GM12878 (cell line): ENCODE data around the gene AK8. TPM values are rescaled to one million over a fixed set of nuclear protein-coding genes. Genes with fewer than 3 reads are reported as not detected.
A peak's percentile ranks its signal among the peaks of the same experiment; 100 is the strongest.

Source experiments
- ATAC-seq: fragments of 200-7000 bp; cut with Tn5 transposase; 3 replicates; pipeline ENCODE4 v1.9.1; 2020; ENCODE audit warnings: mild to moderate bottlenecking, moderate library complexity
- BruUV-seq: library from RNA; stranded (reverse); fragments of 400-500 nt; replicated peaks from 2 replicates; lab custom pipeline; 2021; lab: Mats Ljungman, UMichigan
- CTCF ChIA-PET: fragments of 300-600 bp; sonication (Branson Sonifier 250); formaldehyde crosslinking; extraction: SDS; loops from one replicate; lab custom pipeline; 2021; ENCODE audit warnings: inconsistent platforms; lab: Yijun Ruan, JAX
- POLR2A ChIA-PET: fragments of 350-600 bp; formaldehyde crosslinking; extraction: SDS; loops from one replicate; lab custom pipeline; 2021; ENCODE audit warnings: inconsistent platforms; lab: Charles Lee
- RAD21 ChIA-PET: fragments of 300-600 bp; sonication (Branson Sonifier 250); formaldehyde crosslinking; loops from one replicate; lab custom pipeline; 2023; ENCODE audit warnings: antibody characterized with exemption; ENCODE audit not compliant: unreplicated experiment; lab: Charles Lee
- SMC1A ChIA-PET: fragments of 300-600 bp; sonication (Branson Sonifier 250); formaldehyde crosslinking; loops from one replicate; lab custom pipeline; 2023; ENCODE audit not compliant: unreplicated experiment, uncharacterized antibody; lab: Charles Lee
- DNase-seq: peaks from one replicate; pipeline ENCODE4 v3.0.0-alpha.2; 2011; ENCODE audit warnings: low read depth, low spot score
- FAIRE-seq: peaks from 3 replicates; lab custom pipeline; 2011; peaks lifted over from hg19 to GRCh38; lab: Jason Lieb, UNC
- H2AFZ ChIP-seq: 2 replicates; pipeline ENCODE4 v1.6.0; 2011; ENCODE audit warnings: low read depth, low read length, control low read depth; ENCODE audit not compliant: control insufficient read depth
- H3K27ac ChIP-seq: 2 replicates; pipeline ENCODE4 v1.5.1; 2011; ENCODE audit warnings: control low read depth; ENCODE audit not compliant: control insufficient read depth, insufficient read depth
- H3K27me3 ChIP-seq, 2 experiments: replicated peaks in 1 of 2; 2 replicates each; pipeline versions ENCODE4 v1.6.0 to v1.6.1; 2011; ENCODE audit warnings: low read length in 1 of 2; ENCODE audit not compliant: control insufficient read depth in 2 of 2, insufficient read depth in 2 of 2
- H3K36me3 ChIP-seq, 2 experiments: 2 replicates each; pipeline ENCODE4 v1.5.1; 2011; ENCODE audit warnings: low read length in 1 of 2; ENCODE audit not compliant: control insufficient read depth in 2 of 2, insufficient read depth in 2 of 2
- H3K4me1 ChIP-seq: 2 replicates; pipeline ENCODE4 v1.6.1; 2011; ENCODE audit warnings: mild to moderate bottlenecking, low read length, moderate library complexity, mixed read lengths; ENCODE audit not compliant: control insufficient read depth, insufficient read depth
- H3K4me2 ChIP-seq: 2 replicates; pipeline ENCODE4 v1.6.0; 2011; ENCODE audit warnings: control low read depth; ENCODE audit not compliant: control insufficient read depth, insufficient read depth
- H3K4me3 ChIP-seq: fragments of 200-600 bp; sonication (generic); 2 replicates; pipeline ENCODE4 v1.5.1; 2016
- H3K79me2 ChIP-seq: 2 replicates; pipeline ENCODE4 v1.6.0; 2011; ENCODE audit warnings: low read length; ENCODE audit not compliant: control insufficient read depth, insufficient read depth
- H3K9ac ChIP-seq: 2 replicates; pipeline ENCODE4 v1.8.0; 2011; ENCODE audit warnings: low read length, control low read depth, mixed read lengths; ENCODE audit not compliant: control insufficient read depth, insufficient read depth
- H3K9me3 ChIP-seq: replicated peaks from 3 replicates; pipeline ENCODE4 v1.5.1; 2011; ENCODE audit warnings: mild to moderate bottlenecking, low read length; ENCODE audit not compliant: control insufficient read depth, insufficient read depth
- H4K20me1 ChIP-seq: 2 replicates; pipeline ENCODE4 v1.6.0; 2011; ENCODE audit not compliant: control insufficient read depth, insufficient read depth
- IKZF2 ChIP-seq, 2 experiments: fragments of 450-650 bp; IDR thresholded peaks; 2 replicates each; pipeline ENCODE4 v1.6.1; 2017; ENCODE audit warnings: mild to moderate bottlenecking in 2 of 2, moderate library complexity in 2 of 2
- LARP7 ChIP-seq: fragments of 450-650 bp; IDR thresholded peaks from 2 replicates; pipeline ENCODE4 v1.6.1; 2017; ENCODE audit warnings: mild to moderate bottlenecking
- MTA2 ChIP-seq: fragments of 450-650 bp; IDR thresholded peaks from 2 replicates; pipeline ENCODE4 v1.6.1; 2016; ENCODE audit warnings: low read depth, mild to moderate bottlenecking, moderate library complexity
- MYC ChIP-seq: IDR thresholded peaks from 2 replicates; pipeline ENCODE4 v1.6.1; 2011; ENCODE audit warnings: mild to moderate bottlenecking, low read length, moderate library complexity, inconsistent platforms; ENCODE audit not compliant: insufficient read depth, insufficient replicate concordance, insufficient read length, severe bottlenecking
- NBN ChIP-seq: fragments of 450-650 bp; IDR thresholded peaks from 2 replicates; pipeline ENCODE4 v1.6.1; 2016
- NR2F1 ChIP-seq: fragments of 450-650 bp; conservative IDR thresholded peaks from 2 replicates; pipeline ENCODE4 v1.6.1; 2017; ENCODE audit warnings: mild to moderate bottlenecking
- POLR2A ChIP-seq: IDR thresholded peaks from 2 replicates; pipeline ENCODE4 v1.6.1; 2011; ENCODE audit warnings: low read depth, mild to moderate bottlenecking, low read length
- POU2F2 ChIP-seq: IDR thresholded peaks from 3 replicates; pipeline ENCODE4 v1.6.1; 2011; ENCODE audit warnings: low read depth, mild to moderate bottlenecking, low read length, borderline replicate concordance
- RAD21 ChIP-seq: IDR thresholded peaks from 2 replicates; pipeline ENCODE4 v1.6.1; 2011; ENCODE audit warnings: mild to moderate bottlenecking, low read depth, low read length, moderate library complexity; ENCODE audit not compliant: insufficient read depth
- SIN3A ChIP-seq: IDR thresholded peaks from 2 replicates; pipeline ENCODE4 v1.6.1; 2012; ENCODE audit warnings: low read depth, low read length, improper control_type of control experiment
- SMAD5 ChIP-seq: IDR thresholded peaks from 2 replicates; pipeline ENCODE4 v1.6.1; 2016; ENCODE audit warnings: antibody characterized with exemption, low read depth
- SPI1 ChIP-seq: IDR thresholded peaks from 2 replicates; pipeline ENCODE4 v1.6.1; 2011; ENCODE audit warnings: low read depth, mild to moderate bottlenecking, low read length, moderate library complexity, borderline replicate concordance; ENCODE audit not compliant: insufficient read depth
- SRF ChIP-seq, 2 experiments: IDR thresholded peaks; 2 replicates each; pipeline ENCODE4 v1.6.1; 2011; ENCODE audit warnings: low read depth in 2 of 2, low read length in 2 of 2, mild to moderate bottlenecking in 1 of 2, moderate library complexity in 1 of 2
- ZNF687 ChIP-seq: fragments of 450-650 bp; IDR thresholded peaks from 2 replicates; pipeline ENCODE4 v1.6.1; 2017; ENCODE audit warnings: mild to moderate bottlenecking, moderate library complexity
- WGBS: methylation state at CpG from one replicate; pipeline ENCODE4 v1.1.6; 2016; ENCODE audit warnings: low lambda C conversion rate; ENCODE audit not compliant: insufficient replicate concordance, insufficient coverage; ENCODE audit errors: missing lambda C conversion rate; 5-methylcytosine and 5-hydroxymethylcytosine counted together
- in situ Hi-C: fragments of 300-500 bp; cut with MboI; formaldehyde crosslinking; loops from 9 replicates; pipeline ENCODE4 v1.14.3; 2018; ENCODE audit warnings: mixed read lengths
- intact Hi-C: fragments of 100-400 bp; cut with micrococcal nuclease; formaldehyde crosslinking; loops from one replicate; pipeline ENCODE4 v1.14.2; 2022; ENCODE audit not compliant: unreplicated experiment
- polyA plus RNA-seq, 11 experiments: library from polyadenylated mRNA; depleted of rRNA in 4 of 11; unstranded in 6 of 11; stranded (reverse) in 5 of 11; fragments of >200 nt; fragmentation: Nextera tagmentation in 4 of 11; fragmentation: Illumina TruSeq in 1 of 11; extraction: Ambion mirVana in 4 of 11; extraction: Trizol in 1 of 11; gene quantifications; 1 replicate in 1 of 11; 2 replicates in 10 of 11; pipeline versions ENCODE4 v1.2.1 to v1.2.3, GENCODE V29; 2011 to 2016; ENCODE audit warnings: inconsistent platforms in 2 of 11, missing spikeins in 2 of 11, low read depth in 1 of 11
- total RNA-seq, 4 experiments: library from RNA; depleted of rRNA in 3 of 4; stranded (reverse); fragments of >200 nt in 3 of 4; fragmentation: Illumina TruSeq in 1 of 4; extraction: Trizol in 1 of 4; gene quantifications; 2 replicates each; pipeline versions ENCODE4 v1.2.1 to v1.2.3, GENCODE V29; 2013 to 2021
- TF ChIP-seq, protein P1 (sequence below), 3 experiments: IDR thresholded peaks in 2 of 3; conservative IDR thresholded peaks in 1 of 3; 2 replicates each; pipeline ENCODE4 v1.5.1; 2011; ENCODE audit warnings: low read depth in 3 of 3, low read length in 3 of 3, mild to moderate bottlenecking in 3 of 3, control low read depth in 2 of 3, moderate library complexity in 2 of 3, inconsistent platforms in 1 of 3, mixed read lengths in 1 of 3; ENCODE audit not compliant: control insufficient read depth in 2 of 3, insufficient read depth in 1 of 3; ENCODE audit errors: extremely low read depth in 1 of 3

AK8 gene
- total and polyA plus RNA-seq, 10 of the 15 experiments (the other 5 are each of a cell fraction or from before 2014, with no cell fraction given) = 0.03 to 0.12 (median 0.06) TPM; not detected in 5

GRCh38 chr9:132768932-132769905 lies 108.9 kb downstream of the AK8 start:
- in situ Hi-C loops (no loop called here), intact Hi-C loops (no loop called here)
- DNase-seq (peak; percentile 40), FAIRE-seq (peak; percentile 44), ATAC-seq (peak; percentile 83)
- BruUV-seq = TSS peak; percentile 98
- Histone ChIP-seq H2AFZ (peak overlapping the region; percentile 96), H3K4me1 (peaks cover 3% of the 10 kb centered on the region), H3K36me3 (no peaks in the 10 kb centered on the region), H3K9me3 (peaks cover 6% of the 10 kb centered on the region; the same call in 2 of the 3 replicates), H3K4me3 (peak overlapping the region; percentile 82), H3K27ac (peak overlapping the region; percentile 84), H3K4me2 (peak overlapping the region; percentile 71), H4K20me1 (no peaks in the 10 kb centered on the region), H3K79me2 (no peaks in the 10 kb centered on the region), H3K9ac (peak overlapping the region; percentile 87), H3K27me3 (no peaks in the 10 kb centered on the region)
- ChIA-PET POLR2A (interaction anchor here (0.6 to 1.6 kb wide), 6 partner anchors 11 to 416 kb away, joined by 3 to 6 read pairs (median 4); partner anchors contain the start of genes DDX31 and GTF3C4), CTCF (interaction anchor here (0.7 to 2.7 kb wide), 18 partner anchors 8 to 689 kb away, joined by 3 to 9 read pairs (median 3); partner anchors contain the start of genes DDX31, GTF3C4 and MED27), RAD21 (interaction anchor here (1.0 to 1.5 kb wide), 4 partner anchors 11 to 30 kb away, joined by 3 to 4 read pairs (median 4); no protein-coding TSS in a partner anchor), SMC1A (interaction anchor here (1.0 to 1.5 kb wide), 5 partner anchors 9 to 99 kb away, joined by 3 read pairs; partner anchors contain the start of gene GTF3C4)
- 2% methylated on average over 19 of the region's 25 CpGs for WGBS
- 0 out of 2 replicates have a peak, but pooled peaks have one; percentile 10 for TF ChIP-seq NR2F1
- TF ChIP-seq, protein P1, sequence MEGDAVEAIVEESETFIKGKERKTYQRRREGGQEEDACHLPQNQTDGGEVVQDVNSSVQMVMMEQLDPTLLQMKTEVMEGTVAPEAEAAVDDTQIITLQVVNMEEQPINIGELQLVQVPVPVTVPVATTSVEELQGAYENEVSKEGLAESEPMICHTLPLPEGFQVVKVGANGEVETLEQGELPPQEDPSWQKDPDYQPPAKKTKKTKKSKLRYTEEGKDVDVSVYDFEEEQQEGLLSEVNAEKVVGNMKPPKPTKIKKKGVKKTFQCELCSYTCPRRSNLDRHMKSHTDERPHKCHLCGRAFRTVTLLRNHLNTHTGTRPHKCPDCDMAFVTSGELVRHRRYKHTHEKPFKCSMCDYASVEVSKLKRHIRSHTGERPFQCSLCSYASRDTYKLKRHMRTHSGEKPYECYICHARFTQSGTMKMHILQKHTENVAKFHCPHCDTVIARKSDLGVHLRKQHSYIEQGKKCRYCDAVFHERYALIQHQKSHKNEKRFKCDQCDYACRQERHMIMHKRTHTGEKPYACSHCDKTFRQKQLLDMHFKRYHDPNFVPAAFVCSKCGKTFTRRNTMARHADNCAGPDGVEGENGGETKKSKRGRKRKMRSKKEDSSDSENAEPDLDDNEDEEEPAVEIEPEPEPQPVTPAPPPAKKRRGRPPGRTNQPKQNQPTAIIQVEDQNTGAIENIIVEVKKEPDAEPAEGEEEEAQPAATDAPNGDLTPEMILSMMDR (IDR thresholded peaks at IDR 0.05 in 2 of 3, conservative IDR thresholded peaks at IDR 0.05 in 1 of 3; ENCODE audit: control insufficient read depth in 2 of 3, extremely low read depth in 1 of 3, insufficient read depth in 1 of 3, low read depth in 3 of 3, low read length in 3 of 3) = peak; percentile 38 to 67 (median 41)
- no peak for TF ChIP-seq MYC
- TF ChIP-seq RAD21 = peak; percentile 40
- TF ChIP-seq POU2F2 = peak; percentile 52; the same call in 1 of the 3 replicates
- TF ChIP-seq SMAD5 = 0 out of 2 replicates have a peak, but pooled peaks have one; percentile 38
- peak; percentile 30; the same call in 1 of the 2 replicates for TF ChIP-seq SPI1
- no peak for TF ChIP-seq ZNF687
- no peak for TF ChIP-seq SIN3A
- TF ChIP-seq MTA2 = peak; percentile 15; the same call in 1 of the 2 replicates
- TF ChIP-seq LARP7 = no peak
- no peak for TF ChIP-seq SRF (IDR thresholded peaks at IDR 0.05; ENCODE audit: low read depth in 2 of 2, low read length in 2 of 2)
- 0 out of 4 replicates have a peak, but pooled peaks of 1 of the 2 experiments have one; percentile 13 for TF ChIP-seq IKZF2 (IDR thresholded peaks at IDR 0.05)
- TF ChIP-seq POLR2A = peak; percentile 54; the same call in 1 of the 2 replicates
- 0 out of 2 replicates have a peak, but pooled peaks have one; percentile 18 for TF ChIP-seq NBN
